ENCODE measurements around the gene TBL1X. TPM values are rescaled to one million over a fixed set of nuclear protein-coding genes. Genes with fewer than 3 reads are reported as not detected.

The TBL1X gene
- total RNA-seq, 1 donor from 2014 or later, result 30.0 TPM

DNA sequence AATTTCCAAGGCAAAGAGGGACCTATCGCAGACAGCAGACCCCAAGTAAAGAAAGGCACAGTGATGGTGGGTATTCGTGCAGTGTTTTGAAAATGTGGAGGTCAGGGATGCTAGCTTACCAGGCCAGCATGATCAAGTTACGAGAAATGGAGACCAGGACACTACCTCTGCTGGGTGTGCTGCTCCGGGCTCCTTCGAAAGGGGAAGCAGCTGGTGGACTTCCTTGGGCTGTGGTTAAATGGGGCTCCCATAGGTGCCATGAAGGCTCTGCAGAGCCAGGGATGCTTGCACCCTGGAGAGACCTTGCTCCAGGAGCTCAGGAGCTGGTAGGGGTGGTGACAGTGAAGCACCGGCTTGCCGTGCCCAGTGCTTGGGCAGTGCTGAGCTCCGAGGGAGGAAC lies 68.8 kb downstream of the TBL1X start:
- intact Hi-C loops (cut with micrococcal nuclease), result loop anchor here (10.0 kb wide), 1 partner anchor 189 kb away; no protein-coding TSS in a partner anchor

GRCh38 chrX:9534686-9535085 lies 69.8 kb downstream of the TBL1X start:
- intact Hi-C loops (cut with micrococcal nuclease), result loop anchor here (10.0 kb wide), 1 partner anchor 190 kb away; no protein-coding TSS in a partner anchor

GRCh38 chrX:9535101-9535500 lies 70.2 kb downstream of the TBL1X start:
- intact Hi-C loops (cut with micrococcal nuclease), result loop anchor here (10.0 kb wide), 1 partner anchor 190 kb away; no protein-coding TSS in a partner anchor

- intact Hi-C loops (cut with micrococcal nuclease), result loop anchor here (10.0 kb wide), 1 partner anchor 191 kb away; no protein-coding TSS in a partner anchor
These were observed 71.3 kb downstream of the TBL1X start for GRCh38 chrX:9536156-9536555.

GRCh38 chrX:9537781-9538180 lies 72.9 kb downstream of the TBL1X start:
- intact Hi-C loops (cut with micrococcal nuclease), result loop anchor here (10.0 kb wide), 1 partner anchor 193 kb away; no protein-coding TSS in a partner anchor

- intact Hi-C loops (cut with micrococcal nuclease), result loop anchor here (10.0 kb wide), 1 partner anchor 194 kb away; no protein-coding TSS in a partner anchor
These were observed 73.7 kb downstream of the TBL1X start for GRCh38 chrX:9538544-9539045.

GRCh38 chrX:9539605-9540387 lies 74.9 kb downstream of the TBL1X start:
- intact Hi-C loops (cut with micrococcal nuclease), result loop anchor here (10.0 kb wide), 1 partner anchor 195 kb away; no protein-coding TSS in a partner anchor

DNA sequence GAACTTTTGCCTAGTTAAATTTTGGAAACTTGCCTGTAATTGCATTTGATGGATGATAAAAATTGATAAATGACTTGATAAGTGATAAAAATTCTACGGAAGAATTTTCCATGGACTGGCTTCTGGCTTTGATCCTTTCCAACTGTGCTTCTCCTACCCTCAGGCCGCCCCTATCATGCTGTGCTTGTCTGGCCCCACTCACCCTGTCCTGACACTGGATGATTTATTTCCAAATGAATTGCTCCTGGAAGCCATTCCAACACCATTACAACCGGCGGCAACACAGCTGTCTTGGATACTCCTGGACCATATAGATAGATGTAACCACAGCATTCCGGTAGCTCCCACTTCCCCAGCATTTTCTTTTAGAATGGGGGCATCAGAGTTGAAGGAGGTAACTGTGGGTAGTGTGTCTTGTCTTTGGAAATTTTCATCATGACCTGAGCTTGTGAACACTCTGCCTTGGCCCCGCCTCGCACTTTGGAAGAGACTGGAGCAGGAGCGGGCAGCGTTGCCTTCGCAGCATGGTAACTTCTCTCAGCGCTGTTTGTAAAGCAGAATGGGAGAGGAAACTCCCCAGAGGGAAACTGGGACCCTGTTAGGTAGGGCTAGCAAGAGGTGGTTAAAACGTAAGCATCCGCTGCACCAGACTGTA lies 77.4 kb downstream of the TBL1X start:
- intact Hi-C loops (cut with micrococcal nuclease), result no loop called here

DNA sequence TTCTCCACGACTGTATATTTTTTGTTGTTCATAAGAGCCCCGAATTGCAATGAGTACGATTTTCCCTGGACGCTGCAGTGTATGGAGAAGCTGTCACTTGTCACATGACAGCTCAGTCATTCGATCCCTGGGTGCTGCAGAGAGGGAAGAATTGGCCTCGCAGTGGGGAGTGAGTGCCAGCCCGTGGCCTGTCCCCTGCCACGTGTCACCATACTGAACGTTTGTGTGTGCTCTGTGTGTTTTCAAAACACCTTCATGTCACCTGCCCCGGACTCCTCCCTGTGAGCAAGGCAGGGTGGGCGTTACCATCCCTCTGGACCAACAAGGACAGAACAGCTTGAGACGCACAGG lies 77.9 kb downstream of the TBL1X start:
- intact Hi-C loops (cut with micrococcal nuclease), result no loop called here

- intact Hi-C loops (cut with micrococcal nuclease), result no loop called here
These were observed 90.5 kb downstream of the TBL1X start for GRCh38 chrX:9555354-9555753.

- intact Hi-C loops (cut with micrococcal nuclease), result no loop called here
These were observed 92.2 kb downstream of the TBL1X start for GRCh38 chrX:9557091-9557490.

DNA sequence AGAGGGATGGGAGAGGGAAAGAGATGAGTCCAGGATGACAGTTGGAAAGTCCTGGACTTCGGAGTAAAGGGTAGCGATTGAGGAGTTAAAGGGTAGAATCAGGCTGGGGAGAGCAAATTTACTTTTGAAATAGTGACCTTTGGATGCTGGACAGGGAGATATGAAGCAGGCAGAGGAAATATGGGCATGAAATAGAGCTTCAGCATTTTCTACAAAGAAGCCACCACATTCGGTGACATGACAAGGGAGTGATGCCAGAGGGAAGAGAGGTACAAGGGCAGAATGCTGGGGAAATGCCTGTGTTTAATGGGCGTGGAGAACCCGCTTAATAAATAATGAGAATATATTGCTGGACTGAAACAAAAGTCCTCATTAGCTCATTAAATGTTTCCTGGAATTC lies 92.7 kb downstream of the TBL1X start:
- intact Hi-C loops (cut with micrococcal nuclease), result no loop called here

- intact Hi-C loops (cut with micrococcal nuclease), result no loop called here
These were observed 93.8 kb downstream of the TBL1X start for GRCh38 chrX:9558615-9559014.

- intact Hi-C loops (cut with micrococcal nuclease), result no loop called here
These were observed 95.4 kb downstream of the TBL1X start for GRCh38 chrX:9560219-9560618.

- intact Hi-C loops (cut with micrococcal nuclease), result no loop called here
These were observed 96.3 kb downstream of the TBL1X start for GRCh38 chrX:9561199-9561598.

DNA sequence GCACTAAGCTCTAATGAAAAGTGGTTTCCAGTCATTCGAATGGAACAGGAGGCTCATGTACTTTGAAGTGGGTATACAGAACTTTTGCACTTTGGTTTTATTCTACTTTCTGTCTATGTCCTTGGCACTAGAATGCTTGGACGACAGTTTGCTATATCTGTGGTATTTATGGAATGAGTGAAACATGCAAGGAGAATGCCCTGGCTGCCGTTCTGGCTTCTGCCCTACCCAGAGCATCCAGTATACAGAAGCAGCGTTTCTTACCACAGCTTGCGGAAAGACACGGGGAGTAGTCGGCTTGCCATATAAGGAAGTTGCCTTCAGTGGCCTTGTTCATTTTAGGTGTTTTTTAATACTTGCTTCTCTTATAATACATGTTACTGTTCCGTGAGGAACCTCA lies 98.0 kb downstream of the TBL1X start:
- intact Hi-C loops (cut with micrococcal nuclease), result no loop called here

GRCh38 chrX:9566150-9566621 lies 101.3 kb downstream of the TBL1X start:
- intact Hi-C loops (cut with micrococcal nuclease), result no loop called here

GRCh38 chrX:9569876-9570301 lies 105.0 kb downstream of the TBL1X start:
- intact Hi-C loops (cut with micrococcal nuclease), result no loop called here

GRCh38 chrX:9573282-9574106 lies 108.6 kb downstream of the TBL1X start:
- intact Hi-C loops (cut with micrococcal nuclease), result no loop called here

DNA sequence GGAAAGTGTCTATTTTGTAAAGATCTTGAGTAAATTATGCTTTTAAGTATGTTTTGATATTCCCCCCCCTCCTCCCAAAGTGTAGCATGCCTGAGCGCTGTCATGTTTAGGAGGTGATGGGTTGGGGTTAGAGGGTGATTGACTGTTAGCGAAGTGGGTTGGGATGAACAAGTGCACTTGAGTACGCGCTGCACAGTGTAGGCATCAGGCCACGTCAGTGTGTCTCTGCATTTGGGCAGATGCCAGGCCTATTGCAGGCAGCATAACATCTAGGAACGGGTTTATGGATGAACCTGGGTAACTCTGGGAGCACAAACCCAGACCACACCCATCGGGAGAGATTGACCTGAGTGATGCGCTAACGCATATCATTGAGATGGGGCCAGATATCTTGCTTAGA lies 111.2 kb downstream of the TBL1X start:
- intact Hi-C loops (cut with micrococcal nuclease), result no loop called here

GRCh38 chrX:9577555-9577954 lies 112.7 kb downstream of the TBL1X start:
- intact Hi-C loops (cut with micrococcal nuclease), result no loop called here

Measured in T-helper 2 cell treated with Interferon-gamma antibody and Interleukin-4, amounts not matched to agents 100 ng/mL and 5 ng/mL, for 36 hours (primary cell).